B cell (primary cell): ENCODE measurements around the gene AQR.

Experiments used
- CTCF ChIP-seq: fragments of 200-600 bp; IDR thresholded peaks from one replicate; pipeline ENCODE4 v1.8.0; 2022; ENCODE audit warnings: antibody characterized with exemption, mild to moderate bottlenecking
- EZH2 ChIP-seq: IDR thresholded peaks from 2 replicates; pipeline ENCODE4 v1.6.1; 2012; ENCODE audit warnings: borderline replicate concordance, low read depth, mild to moderate bottlenecking, moderate library complexity, low read length; ENCODE audit not compliant: insufficient read depth, poor library complexity, severe bottlenecking

GRCh38 chr15:34994925-34995324 is 25.4 kb upstream of the AQR start:
- no peak for TF ChIP-seq CTCF
- no peak for TF ChIP-seq EZH2
